ENCODE results near the gene SLC7A5.

SLC7A5 gene

DNA sequence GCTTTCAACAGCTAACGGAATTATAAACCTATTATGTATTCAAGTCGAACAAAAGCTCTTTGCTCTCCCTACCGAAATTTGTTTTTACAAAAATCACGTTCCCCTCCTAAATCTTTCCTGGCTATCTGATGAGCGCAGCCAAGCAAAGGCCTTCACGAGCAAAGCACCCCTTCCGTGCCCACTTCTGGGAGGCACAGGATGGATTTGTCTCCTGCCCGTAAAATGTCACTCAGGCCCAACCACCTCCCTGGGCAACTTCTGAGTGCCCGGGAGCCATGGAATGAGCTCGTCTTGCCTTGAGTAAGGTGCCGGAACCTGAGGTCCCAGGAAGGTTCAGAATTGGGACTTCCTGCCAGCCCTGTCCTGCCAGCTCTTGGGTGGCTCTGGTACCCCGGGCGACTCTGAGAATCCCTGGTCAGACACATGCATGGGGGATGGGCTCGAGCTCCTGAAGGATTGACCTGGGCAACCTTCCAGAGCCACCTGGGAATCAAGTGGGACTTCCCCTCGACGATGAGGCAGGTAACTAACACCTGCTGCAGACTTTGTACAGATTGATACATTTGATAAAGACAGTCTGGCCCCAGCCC is 19.8 kb downstream of the SLC7A5 start:
- Histone ChIP-seq H3K27ac (no peak overlapping the region), H3K4me3 (no peak overlapping the region)

DNA sequence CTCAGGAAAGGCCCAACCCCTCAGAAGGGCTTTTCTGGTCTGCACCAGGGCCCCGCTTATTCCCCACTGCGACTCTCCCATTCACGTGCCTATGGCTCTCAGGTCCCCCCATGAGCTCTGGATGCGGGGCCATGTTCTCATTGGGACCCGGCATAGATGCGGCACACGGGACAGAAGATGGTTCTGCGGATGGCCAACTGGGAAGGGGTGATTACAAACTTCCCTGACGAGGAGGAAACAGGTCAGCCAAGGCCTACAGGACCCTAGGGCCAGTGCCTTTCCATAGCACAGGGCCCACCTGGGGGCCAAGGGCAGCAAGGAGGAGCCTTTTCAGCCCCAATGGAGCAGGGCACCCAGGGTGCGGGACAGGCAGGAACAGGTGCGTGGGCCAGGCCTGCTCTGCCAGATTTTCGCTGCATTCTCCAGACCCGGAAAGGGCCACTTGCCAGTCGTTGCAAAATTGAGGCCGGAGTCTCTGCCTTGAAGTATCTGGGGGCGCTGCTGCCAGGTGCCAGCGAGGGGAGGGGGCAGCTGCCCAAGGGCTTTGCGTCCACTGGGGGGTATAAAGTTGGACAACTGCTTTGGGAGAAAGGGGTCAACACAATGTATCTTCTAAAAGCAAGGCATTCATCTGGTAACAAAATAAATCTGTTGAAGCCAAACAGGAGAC is 20.5 kb downstream of the SLC7A5 start:
- Histone ChIP-seq H3K27ac (peak overlapping the region in 7 of 21 experiments; percentile 2 to 38 (median 20)), H3K4me3 (no peak overlapping the region)

DNA sequence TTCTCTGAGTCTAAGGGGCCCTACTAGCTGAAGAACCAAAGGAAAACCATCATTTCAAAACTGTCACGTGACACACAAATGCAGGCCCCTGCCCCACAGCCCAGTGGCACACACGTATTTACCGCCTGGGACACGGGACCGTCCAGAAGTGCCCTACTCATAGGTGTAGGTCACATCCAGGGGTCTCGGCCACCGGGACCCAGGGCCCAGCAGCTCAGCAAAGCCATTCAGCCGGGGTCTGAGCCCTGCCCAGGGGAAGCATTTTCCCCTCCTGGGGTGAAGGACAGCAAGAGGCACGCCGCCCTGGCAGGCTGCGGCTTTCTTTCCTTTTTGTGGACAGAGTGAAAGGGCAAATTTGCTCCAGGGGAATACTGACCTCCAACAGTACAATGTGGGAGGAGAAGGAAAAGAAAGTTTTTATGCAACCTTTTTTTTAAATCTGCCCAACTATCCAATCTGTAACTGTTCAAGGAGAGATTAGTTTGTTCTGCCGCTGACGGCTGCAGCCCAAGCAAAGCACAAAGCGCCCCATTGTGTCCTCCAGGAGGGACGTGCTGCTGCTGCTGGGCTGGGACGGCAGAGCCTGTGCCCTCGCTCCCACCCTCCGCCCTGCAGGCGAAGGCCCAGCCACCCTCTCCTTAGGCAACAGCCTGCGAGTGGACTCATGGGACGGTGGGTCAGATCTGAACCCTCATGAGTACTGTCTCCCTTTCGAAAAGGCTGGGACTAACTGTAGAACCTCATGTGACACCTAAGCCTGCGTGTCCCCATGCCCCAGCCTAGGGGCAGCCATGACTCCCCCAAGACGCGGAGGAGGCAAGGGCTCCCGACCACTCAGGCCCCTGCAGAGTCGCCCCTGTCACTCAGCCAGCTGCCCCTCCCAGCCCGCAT is 21.3 kb downstream of the SLC7A5 start:
- peak overlapping the region in 6 of 21 experiments; percentile 2 to 68 (median 21) for H3K27ac ChIP-seq
- no peak overlapping the region for H3K4me3 ChIP-seq

DNA sequence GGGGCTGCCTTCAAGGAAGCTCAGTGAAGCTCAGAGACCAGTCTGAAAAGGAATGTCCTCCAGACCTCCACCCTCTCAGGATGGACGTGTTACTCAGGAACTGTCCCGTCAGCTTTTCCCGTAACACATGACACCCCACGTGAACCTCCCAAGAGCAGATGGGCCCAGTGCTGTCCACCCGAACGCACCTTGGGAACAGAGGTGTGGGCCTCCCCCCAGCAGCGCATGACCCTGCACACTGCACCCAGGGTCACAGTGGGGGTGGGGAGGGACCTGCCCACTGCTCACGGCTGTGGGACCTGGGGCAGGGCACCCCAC is 21.9 kb downstream of the SLC7A5 start:
- Histone ChIP-seq H3K27ac (peak overlapping the region in 3 of 21 experiments; percentile 14 to 68 (median 22)), H3K4me3 (no peak overlapping the region)

DNA sequence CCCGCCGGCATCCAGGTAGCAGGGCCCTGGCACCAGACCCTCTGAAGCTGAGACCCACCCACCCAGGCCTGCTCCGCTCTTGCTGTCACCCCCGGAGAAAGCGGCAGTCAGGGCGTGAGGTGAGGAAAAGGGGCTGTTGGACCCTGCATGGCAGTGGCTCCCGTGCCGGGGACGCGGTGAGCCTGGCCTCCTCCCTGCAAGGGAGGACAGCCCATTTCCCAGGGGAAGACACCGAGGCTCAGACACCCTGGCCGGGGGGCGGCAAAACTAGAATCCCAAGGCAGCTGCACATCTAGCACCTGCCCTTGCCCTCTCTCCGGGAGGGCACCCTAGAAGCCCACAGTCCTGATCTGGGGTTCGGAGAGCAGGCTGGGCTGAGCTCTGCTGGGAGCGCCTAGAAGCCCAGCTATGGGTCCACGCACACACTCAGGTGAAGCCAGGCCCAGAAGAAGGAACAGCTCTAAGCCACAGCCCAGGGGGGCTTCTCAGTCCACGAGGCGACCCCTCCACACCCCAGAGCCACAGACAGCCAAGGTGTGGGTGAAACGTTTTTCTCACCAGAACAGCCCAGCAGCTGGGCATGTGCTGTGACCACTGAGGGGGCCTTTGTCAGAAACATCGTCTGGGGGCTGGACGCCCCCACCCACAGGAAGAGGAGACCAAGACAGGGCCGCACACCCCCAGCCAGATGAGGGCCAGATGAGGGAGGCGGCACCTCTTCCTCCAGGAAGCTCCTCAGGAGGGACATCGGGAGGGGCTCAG is 22.4 kb downstream of the SLC7A5 start:
- Histone ChIP-seq H3K4me3 (no peak overlapping the region), H3K27ac (peak overlapping the region in 4 of 21 experiments; percentile 18 to 68 (median 30))

DNA sequence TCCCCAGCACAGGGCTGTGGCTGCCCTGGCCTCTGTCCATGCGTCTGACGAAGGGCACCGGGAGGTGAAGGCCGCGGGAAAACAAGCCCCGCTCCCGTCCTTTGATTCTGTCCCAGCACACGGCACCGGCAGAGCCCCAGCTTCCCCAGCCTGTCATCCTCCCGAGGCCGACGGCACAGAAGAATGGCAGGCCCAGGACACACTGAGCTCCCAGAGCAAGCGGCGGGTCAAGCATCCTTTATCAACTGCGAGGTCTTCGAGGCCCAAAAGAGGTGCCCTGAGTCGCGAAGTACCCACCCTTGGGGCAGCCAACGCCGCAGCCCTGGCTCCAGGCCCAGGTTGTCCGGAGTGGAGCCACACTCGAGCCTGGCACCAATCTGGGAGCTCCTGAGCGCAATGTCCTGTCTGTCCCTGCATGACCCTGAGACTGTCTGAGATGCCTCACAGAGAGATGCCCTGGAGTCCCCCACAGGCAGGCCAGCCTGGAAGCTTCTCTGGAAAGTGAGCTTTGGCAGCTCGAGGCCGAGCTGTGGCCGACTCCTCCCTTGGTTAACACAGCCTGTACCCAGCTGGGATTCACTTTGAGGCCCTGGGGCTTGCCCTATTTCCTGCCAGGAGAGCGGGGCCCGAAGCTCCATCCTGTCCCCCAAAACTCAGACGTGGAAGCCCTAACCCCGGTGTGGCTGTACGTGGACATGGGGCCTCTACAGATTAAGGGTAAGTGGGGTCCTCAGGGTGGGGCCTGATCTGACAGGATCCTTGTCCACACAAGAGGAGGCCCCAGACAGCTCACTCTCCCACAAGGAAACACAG is 23.3 kb downstream of the SLC7A5 start:
- Histone ChIP-seq H3K27ac (peak overlapping the region in 4 of 21 experiments; percentile 6 to 68 (median 28)), H3K4me3 (no peak overlapping the region)

DNA sequence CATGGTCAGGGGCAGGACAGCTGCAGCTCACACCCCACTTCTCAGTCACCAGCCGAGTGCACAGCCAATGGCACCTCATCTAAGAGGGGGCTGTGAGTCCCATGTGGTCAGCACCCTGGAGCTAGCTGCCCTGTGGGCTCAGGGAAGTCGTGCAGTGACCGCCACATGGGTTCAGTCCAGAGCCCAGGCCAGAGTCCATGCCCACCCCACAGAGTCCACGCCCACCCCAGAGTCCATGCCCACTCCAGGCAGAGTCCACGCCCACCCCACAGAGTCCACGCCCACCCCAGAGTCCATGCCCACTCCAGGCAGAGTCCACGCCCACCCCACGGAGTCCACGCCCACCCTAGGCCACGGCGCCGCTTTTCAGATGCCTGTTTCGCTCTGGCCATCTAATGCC is 24.1 kb downstream of the SLC7A5 start:
- Histone ChIP-seq H3K27ac (peak overlapping the region in 2 of 21 experiments; percentile 10 to 49), H3K4me3 (no peak overlapping the region)

DNA sequence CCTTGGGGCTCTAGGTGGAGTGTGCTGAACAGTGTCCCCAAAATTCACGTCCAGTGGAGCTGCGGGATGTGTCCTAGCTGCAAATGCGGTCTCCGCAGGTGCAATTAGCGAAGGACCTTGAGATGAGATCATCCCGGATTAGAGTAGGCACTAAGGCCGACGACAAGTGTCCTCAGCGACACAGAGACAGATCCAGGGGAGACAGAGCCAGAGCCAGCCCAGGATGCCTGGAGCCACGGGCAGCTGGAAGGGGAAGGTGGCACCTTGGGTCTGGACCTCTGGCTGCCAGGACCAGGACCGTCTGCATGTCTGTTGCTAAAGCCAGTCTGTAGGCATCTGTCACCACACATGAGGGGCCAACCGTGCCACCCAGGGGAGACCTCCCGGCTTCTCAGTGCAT is 24.5 kb downstream of the SLC7A5 start:
- H3K27ac ChIP-seq = peak overlapping the region in 2 of 21 experiments; percentile 10 to 49
- no peak overlapping the region for H3K4me3 ChIP-seq

DNA sequence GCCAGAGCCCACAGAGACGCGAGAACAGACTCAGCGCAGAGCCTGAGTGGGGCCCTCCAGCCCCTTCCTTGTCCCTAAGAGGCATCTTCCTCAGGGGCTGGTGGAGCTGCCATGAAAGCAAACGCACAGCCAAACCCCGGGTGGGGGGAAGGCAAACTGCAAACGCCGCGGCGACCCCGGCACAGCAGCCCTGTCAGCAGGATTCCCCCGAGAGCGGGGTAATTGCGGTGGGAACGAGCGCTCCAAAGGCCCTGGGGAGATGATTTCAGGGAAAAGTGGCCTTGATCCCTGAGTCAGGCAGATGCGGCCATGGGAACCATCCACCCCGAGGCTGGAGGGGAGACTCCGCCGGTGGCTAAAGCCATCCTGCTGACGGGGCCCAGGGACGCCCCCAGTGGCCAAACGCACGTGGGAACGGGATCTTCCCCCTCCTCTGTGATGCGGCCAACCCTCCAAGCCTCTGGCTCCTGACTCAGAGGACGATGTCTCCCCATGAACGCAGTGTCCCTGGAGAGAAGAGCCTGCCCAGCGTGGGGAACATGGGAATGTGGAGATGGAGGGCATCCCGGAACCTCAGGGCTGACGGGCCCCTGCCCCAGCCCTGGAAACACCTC is 25.1 kb downstream of the SLC7A5 start:
- no peak overlapping the region for H3K4me3 ChIP-seq
- H3K27ac ChIP-seq = peak overlapping the region in 7 of 21 experiments; percentile 3 to 68 (median 32)

DNA sequence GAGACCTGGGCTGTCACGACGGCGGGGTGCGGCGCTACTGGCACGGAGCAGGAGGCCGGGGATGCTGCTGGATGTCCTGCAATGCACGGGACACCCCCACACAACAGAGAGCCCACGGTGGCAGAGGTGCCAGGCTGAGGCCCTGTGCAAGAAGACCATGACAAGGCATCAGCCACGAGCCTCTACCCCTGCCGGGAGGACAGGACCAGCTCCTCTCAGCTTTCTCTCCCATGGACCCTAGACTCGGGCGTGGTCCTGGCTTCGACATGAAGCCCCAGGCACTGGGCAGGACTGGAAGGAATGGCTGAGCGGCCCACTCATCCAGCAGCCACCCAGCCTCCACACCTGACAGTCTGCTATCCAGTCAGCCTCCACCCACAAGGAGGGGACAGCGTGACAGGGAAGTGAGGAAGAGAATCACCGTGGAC is 25.6 kb downstream of the SLC7A5 start:
- Histone ChIP-seq H3K27ac (peak overlapping the region in 7 of 21 experiments; percentile 3 to 68 (median 32)), H3K4me3 (no peak overlapping the region)

DNA sequence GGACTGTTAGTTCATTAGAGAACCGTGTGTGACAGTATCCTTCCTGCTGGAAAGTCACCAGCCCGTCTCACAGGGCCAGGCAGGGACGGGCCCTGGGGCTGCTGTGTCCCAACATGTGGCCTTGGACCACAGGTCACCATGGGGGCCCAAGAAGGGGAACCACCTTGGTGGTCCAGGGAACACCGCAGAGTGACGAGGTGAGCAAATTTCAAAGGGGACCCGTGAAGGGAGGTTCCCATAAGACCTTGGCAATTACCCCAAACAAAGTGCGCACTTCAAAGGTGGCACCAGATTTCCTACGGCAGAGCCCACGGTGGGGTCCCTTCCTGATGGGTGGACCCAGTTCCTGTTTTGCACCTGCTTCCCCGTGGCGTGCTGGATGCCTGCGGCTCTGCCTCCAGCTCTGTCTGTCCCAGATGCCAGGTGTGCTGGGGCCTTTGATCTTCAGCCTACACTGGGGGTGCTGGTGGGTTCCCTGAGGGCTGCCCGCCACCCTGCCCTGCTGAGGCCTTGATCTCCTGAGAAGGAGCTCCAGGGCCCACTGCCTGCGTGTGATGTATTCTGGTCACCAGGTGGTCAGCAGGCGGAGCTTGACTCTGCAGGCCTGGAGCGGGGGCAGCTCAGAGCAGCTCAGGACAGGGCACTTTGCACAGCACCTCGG is 27.0 kb downstream of the SLC7A5 start:
- H3K4me3 ChIP-seq = no peak overlapping the region
- H3K27ac ChIP-seq = peak overlapping the region in 1 of 21 experiments; percentile 14

DNA sequence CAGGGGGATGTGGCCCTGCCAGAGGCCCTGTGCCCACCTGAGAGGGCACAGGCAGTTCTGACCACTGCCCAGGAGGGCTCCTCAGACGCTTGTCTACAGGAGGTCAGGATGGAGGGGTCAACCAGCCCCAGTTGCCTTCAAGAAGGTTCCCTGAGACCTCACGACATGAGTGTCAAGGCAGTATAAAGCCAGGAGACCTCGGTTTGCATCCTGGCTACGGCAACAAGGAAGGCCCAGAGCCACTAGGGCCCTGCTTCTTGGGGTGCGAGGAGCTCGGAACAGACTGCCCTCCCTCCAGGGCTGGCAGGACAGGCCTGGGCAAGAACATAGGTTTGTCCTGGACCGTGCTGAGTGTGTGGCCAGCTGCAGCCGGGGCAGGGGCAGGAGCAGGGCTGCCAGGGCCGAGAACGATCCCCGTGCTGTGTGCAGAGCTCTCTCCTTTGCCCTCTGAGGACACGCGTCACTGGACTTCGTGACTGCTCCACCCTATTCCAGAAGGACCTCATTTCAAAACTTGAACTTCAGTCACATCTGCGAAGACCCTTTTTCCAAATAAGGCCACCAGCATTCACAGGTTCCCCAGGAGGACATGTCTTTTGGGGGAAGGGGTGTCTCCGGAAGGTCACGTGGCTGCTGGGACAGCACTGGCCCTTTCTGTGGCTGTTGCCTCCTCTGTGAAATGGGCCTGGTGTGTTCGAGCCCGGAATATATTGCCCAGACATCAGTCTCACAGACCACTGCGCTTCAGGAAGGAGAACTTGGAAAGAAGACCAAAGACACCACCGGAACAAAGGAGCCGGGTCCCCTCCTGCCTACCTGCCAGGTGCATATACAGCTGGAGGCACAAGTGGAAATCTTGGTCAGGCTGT is 27.7 kb downstream of the SLC7A5 start:
- Histone ChIP-seq H3K27ac (peak overlapping the region in 1 of 21 experiments; percentile 14), H3K4me3 (no peak overlapping the region)

DNA sequence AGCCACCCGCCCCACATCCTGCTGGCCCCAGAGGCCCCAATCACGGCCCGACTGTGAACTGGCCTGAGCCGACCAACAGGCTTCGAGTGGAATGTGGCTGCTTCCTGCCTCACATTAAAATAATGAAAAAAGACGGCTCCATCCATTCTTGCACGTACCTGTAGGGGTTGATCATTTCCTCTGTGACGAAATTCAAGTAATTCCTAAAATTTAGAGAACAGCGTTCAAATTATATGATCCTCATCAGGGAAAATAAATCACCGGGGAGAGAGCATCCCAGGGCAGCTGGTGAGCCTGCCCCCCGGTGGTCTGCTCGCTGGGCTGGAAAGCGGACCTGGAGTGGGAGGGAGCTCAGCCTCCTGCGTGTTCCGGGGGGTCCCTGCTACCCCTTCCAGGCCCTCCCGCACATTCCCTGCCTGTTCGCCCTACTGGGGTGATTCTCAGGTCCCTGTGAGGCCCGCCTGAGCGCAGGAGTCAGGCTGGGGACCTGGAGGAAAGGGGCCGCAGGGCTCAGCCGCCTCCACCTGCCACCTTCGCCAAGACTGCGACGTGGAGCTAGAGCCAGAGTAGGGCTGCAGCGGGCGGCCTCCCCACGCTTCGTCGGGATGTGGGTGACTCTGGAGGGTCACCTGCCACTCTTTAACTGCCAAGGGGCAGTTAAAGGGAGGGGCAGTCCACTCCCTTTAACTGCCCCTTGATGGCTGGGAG is 28.9 kb downstream of the SLC7A5 start:
- Histone ChIP-seq H3K4me3 (no peak overlapping the region), H3K27ac (no peak overlapping the region)

DNA sequence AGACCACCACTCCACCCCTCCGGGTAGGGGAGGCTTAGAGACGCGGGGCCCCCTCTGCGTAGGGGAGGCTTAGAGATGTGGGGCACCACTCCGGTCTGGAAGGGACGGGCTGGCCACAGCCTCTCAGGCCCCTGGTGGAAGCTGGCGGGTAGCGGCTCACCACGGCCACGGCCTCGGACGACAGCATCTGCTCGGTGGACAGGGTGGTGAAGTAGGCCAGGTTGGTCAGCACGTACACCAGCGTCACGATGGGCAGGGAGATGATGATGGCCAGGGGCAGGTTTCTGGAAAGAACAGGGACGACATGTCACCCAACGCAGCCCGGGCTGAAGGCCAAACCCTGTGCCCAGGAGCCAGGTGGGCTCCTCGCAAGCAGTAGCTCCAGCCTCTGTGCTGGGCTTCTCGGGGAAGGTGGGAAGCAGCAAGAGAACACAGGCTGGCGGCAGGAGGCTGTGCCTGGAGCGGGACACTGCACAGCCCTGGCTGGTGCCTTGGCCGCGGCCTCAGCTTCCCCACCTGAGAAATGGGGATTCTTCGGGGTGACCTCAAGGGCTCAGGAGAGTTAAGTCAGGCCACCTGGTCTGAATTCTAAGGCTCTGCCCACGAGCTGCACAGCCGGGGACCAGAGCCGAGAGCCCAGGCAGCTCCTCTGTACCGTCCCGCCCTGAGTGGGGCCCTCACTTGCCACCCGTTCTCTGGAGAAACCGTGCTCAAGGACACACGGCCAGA is 29.6 kb downstream of the SLC7A5 start:
- no peak overlapping the region for H3K27ac ChIP-seq

DNA sequence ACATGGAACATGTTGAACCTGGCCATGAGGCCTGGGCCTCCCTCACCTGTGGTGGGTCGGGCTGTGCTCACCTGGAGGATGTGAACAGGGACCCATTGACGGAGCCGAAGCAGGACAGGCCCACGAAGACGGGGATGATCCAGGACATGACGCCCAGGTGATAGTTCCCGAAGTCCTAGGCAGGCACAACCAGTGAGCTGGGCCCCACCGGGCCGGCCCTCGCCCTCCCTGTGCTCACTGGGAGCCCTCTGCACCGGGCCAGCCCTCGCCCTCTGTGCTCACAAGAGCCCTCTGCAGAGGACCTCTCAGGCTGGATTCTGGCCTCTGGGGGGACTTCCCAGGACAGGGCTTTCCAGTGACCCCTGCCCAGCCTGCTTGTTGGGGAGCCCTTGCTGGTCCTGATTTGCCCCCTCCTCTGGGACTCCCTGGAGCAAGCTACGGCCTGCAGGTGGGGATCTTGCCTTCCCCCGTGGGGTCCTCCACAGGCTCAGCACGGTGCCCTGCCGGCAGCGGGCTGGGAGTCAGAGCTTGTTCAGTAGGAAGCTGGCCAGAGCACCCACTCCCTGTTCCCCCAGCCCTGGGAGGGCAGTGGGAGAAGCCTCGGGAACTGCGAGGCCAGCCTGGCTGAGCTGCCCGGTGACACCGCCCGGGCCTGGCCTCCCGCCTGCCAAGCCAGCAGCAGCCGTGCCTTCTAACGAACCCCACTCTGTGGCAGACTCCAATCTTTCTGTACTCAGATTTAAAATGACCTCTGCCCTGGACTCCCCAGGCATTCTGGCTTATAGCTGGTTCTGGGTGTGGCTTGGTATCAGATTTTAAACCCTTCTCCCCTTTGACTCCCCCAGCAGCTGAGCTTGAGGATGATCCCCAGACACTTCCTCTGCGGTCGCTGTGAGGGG is 30.4 kb downstream of the SLC7A5 start:
- peak overlapping the region in 1 of 21 experiments; percentile 19 for H3K27ac ChIP-seq
- no peak overlapping the region for H3K4me3 ChIP-seq

More for the DNA sequence above, 29.6 kb downstream of the SLC7A5 start:
- H3K4me3 ChIP-seq = no peak overlapping the region
